SHP77 treated with DMSO at 0.1 percent for 48 hours (cell line): ENCODE measurements around the gene SPARCL1.
"Not testable (repeated sequence)": the region's sequence is repeated elsewhere in the genome, so short reads cannot be mapped to it uniquely, and the experiment has no call there.

Experiments used
- DNase-seq: peaks from one replicate; lab custom pipeline; 2025; lab: John Stamatoyannopoulos, UW

Gene SPARCL1

GRCh38 chr4:87499403-87500091 lies 29.6 kb downstream of the SPARCL1 start:
- DNase-seq: no peak

GRCh38 chr4:87498446-87498900 lies 30.7 kb downstream of the SPARCL1 start:
- no peak for DNase-seq

GRCh38 chr4:87497578-87497977 lies 31.6 kb downstream of the SPARCL1 start:
- DNase-seq: no peak

- DNase-seq: no peak
These were observed 32.0 kb downstream of the SPARCL1 start for GRCh38 chr4:87497159-87497558.

- DNase-seq: no peak
These were observed 36.1 kb downstream of the SPARCL1 start for GRCh38 chr4:87493115-87493514.

- not testable (repeated sequence) for DNase-seq
These were observed 37.3 kb downstream of the SPARCL1 start for GRCh38 chr4:87491851-87492250.

GRCh38 chr4:87491436-87491835 lies 37.7 kb downstream of the SPARCL1 start:
- DNase-seq: no peak

- DNase-seq: no peak
These were observed 38.4 kb downstream of the SPARCL1 start for GRCh38 chr4:87490664-87491369.

- no peak for DNase-seq
These were observed 39.5 kb downstream of the SPARCL1 start for GRCh38 chr4:87489678-87490077.

GRCh38 chr4:87488666-87489065 lies 40.5 kb downstream of the SPARCL1 start:
- DNase-seq: not testable (repeated sequence)

GRCh38 chr4:87483247-87483646 lies 45.9 kb downstream of the SPARCL1 start:
- DNase-seq: not testable (repeated sequence)

- DNase-seq: no peak
These were observed 47.8 kb downstream of the SPARCL1 start for GRCh38 chr4:87481377-87481776.

GRCh38 chr4:87478732-87479250 lies 50.4 kb downstream of the SPARCL1 start:
- DNase-seq: no peak

GRCh38 chr4:87476934-87477333 lies 52.2 kb downstream of the SPARCL1 start:
- DNase-seq: no peak

GRCh38 chr4:87469390-87469789 lies 59.8 kb downstream of the SPARCL1 start:
- no peak for DNase-seq

GRCh38 chr4:87465739-87466366 lies 63.3 kb downstream of the SPARCL1 start:
- DNase-seq: peak; percentile 14

GRCh38 chr4:87462102-87462501 lies 67.1 kb downstream of the SPARCL1 start:
- DNase-seq: no peak

GRCh38 chr4:87461281-87461700 lies 67.9 kb downstream of the SPARCL1 start:
- no peak for DNase-seq

- DNase-seq: no peak
These were observed 70.3 kb downstream of the SPARCL1 start for GRCh38 chr4:87458913-87459312.

- DNase-seq: no peak
These were observed 77.6 kb downstream of the SPARCL1 start for GRCh38 chr4:87451537-87451936.

GRCh38 chr4:87446375-87446774 lies 82.8 kb downstream of the SPARCL1 start:
- not testable (repeated sequence) for DNase-seq

GRCh38 chr4:87445964-87446363 lies 83.2 kb downstream of the SPARCL1 start:
- DNase-seq: no peak

GRCh38 chr4:87444741-87445140 lies 84.4 kb downstream of the SPARCL1 start:
- DNase-seq: no peak
